Neural progenitor cell (in vitro differentiated cells): ENCODE results near the gene ADA.

Experiments
- CTCF ChIP-seq: fragments of 200-600 bp; sonication (generic); IDR thresholded peaks from 2 replicates; pipeline ENCODE4 v1.5.1; 2017; ENCODE audit warnings: antibody characterized with exemption, mild to moderate bottlenecking
- EZH2 ChIP-seq: fragments of 200-600 bp; sonication (generic); IDR thresholded peaks from 2 replicates; pipeline ENCODE4 v1.6.1; 2017; ENCODE audit warnings: antibody characterized with exemption, mild to moderate bottlenecking, moderate library complexity
- EZH2phosphoT487 ChIP-seq: fragments of 200-600 bp; sonication (generic); IDR thresholded peaks from 2 replicates; pipeline ENCODE4 v1.6.1; 2017; ENCODE audit warnings: antibody characterized with exemption

DNA sequence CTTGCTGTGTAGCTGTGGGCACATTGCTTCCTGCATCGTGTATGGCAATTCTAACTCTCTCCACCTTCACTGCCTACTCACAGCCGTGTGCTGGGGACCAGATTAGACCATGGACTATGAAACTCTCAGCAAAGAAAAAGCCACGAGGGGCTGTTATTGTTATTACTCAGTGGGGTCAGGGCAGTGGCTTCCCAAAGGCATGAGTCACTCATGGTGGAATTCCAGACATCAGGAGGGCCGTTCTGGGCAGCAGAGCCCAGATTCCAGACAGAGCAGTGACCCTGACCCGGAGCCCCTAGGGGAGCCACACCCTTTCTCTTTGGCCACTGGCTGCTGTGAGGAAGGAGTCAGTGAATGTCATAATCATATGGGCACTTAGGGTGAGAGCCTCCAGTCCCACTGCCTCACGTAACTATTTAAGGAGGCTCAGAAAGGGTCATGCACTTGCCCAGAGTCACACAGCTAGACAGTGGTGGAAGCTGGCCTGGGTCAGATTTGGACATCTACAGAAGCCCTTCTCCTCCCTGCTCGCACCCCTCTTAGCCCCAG, 41.5 kb upstream of the ADA start:
- TF ChIP-seq CTCF (no peak), EZH2phosphoT487 (no peak), EZH2 (no peak)
